ENCODE measurements around the gene EGFLAM.

GRCh38 chr5:38387161-38387560 lies 128.8 kb downstream of the EGFLAM start:
- TF ChIP-seq, protein P1, sequence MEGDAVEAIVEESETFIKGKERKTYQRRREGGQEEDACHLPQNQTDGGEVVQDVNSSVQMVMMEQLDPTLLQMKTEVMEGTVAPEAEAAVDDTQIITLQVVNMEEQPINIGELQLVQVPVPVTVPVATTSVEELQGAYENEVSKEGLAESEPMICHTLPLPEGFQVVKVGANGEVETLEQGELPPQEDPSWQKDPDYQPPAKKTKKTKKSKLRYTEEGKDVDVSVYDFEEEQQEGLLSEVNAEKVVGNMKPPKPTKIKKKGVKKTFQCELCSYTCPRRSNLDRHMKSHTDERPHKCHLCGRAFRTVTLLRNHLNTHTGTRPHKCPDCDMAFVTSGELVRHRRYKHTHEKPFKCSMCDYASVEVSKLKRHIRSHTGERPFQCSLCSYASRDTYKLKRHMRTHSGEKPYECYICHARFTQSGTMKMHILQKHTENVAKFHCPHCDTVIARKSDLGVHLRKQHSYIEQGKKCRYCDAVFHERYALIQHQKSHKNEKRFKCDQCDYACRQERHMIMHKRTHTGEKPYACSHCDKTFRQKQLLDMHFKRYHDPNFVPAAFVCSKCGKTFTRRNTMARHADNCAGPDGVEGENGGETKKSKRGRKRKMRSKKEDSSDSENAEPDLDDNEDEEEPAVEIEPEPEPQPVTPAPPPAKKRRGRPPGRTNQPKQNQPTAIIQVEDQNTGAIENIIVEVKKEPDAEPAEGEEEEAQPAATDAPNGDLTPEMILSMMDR (IDR thresholded peaks at IDR 0.05; ENCODE audit: low read length): no peak
- TF ChIP-seq EZH2 (IDR thresholded peaks at IDR 0.05; ENCODE audit: borderline replicate concordance, low read length): no peak

Measured in OCI-LY1 (cell line).